ENCODE measurements around the gene PACSIN1.

GRCh38 chr6:34524499-34524898 lies 58.6 kb downstream of the PACSIN1 start:
- TF ChIP-seq, protein P1, sequence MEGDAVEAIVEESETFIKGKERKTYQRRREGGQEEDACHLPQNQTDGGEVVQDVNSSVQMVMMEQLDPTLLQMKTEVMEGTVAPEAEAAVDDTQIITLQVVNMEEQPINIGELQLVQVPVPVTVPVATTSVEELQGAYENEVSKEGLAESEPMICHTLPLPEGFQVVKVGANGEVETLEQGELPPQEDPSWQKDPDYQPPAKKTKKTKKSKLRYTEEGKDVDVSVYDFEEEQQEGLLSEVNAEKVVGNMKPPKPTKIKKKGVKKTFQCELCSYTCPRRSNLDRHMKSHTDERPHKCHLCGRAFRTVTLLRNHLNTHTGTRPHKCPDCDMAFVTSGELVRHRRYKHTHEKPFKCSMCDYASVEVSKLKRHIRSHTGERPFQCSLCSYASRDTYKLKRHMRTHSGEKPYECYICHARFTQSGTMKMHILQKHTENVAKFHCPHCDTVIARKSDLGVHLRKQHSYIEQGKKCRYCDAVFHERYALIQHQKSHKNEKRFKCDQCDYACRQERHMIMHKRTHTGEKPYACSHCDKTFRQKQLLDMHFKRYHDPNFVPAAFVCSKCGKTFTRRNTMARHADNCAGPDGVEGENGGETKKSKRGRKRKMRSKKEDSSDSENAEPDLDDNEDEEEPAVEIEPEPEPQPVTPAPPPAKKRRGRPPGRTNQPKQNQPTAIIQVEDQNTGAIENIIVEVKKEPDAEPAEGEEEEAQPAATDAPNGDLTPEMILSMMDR (conservative IDR thresholded peaks at IDR 0.05; ENCODE audit: low read depth, low read length), result no peak
- TF ChIP-seq POLR2A (IDR thresholded peaks at IDR 0.05; ENCODE audit: low read depth, low read length) (no peak), MXI1 (IDR thresholded peaks at IDR 0.05; ENCODE audit: borderline replicate concordance, low read depth, low read length) (no peak)
- TF ChIP-seq, protein P2, sequence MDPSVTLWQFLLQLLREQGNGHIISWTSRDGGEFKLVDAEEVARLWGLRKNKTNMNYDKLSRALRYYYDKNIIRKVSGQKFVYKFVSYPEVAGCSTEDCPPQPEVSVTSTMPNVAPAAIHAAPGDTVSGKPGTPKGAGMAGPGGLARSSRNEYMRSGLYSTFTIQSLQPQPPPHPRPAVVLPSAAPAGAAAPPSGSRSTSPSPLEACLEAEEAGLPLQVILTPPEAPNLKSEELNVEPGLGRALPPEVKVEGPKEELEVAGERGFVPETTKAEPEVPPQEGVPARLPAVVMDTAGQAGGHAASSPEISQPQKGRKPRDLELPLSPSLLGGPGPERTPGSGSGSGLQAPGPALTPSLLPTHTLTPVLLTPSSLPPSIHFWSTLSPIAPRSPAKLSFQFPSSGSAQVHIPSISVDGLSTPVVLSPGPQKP (IDR thresholded peaks at IDR 0.05; ENCODE audit: borderline replicate concordance, low read depth, low read length), result no peak
- TF ChIP-seq, protein P3, sequence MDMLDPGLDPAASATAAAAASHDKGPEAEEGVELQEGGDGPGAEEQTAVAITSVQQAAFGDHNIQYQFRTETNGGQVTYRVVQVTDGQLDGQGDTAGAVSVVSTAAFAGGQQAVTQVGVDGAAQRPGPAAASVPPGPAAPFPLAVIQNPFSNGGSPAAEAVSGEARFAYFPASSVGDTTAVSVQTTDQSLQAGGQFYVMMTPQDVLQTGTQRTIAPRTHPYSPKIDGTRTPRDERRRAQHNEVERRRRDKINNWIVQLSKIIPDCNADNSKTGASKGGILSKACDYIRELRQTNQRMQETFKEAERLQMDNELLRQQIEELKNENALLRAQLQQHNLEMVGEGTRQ (IDR thresholded peaks at IDR 0.05; ENCODE audit: low read depth, low read length), result no peak
